Mucosa of descending colon (tissue), 3 donors: ENCODE results near the gene SCN1A. TPM values are rescaled to one million over a fixed set of nuclear protein-coding genes. Genes with fewer than 3 reads are reported as not detected.
"Not testable (repeated sequence)": the region's sequence is repeated elsewhere in the genome, so short reads cannot be mapped to it uniquely, and the experiment has no call there.

Experiments
- ATAC-seq: fragments of 200-7000 bp; cut with Tn5 transposase; one replicate; pipeline ENCODE4 v1.9.1; 2020; ENCODE audit warnings: mild to moderate bottlenecking, moderate library complexity
- DNase-seq, 3 donors: peaks; one replicate each; pipeline ENCODE4 v3.0.0-alpha.2; 2020
- H3K36me3 ChIP-seq: fragments of 200-600 bp; one replicate; pipeline ENCODE4 v1.8.0; 2021; ENCODE audit warnings: low read depth, mild to moderate bottlenecking
- H3K4me1 ChIP-seq: fragments of 200-600 bp; one replicate; pipeline ENCODE4 v1.8.0; 2021; ENCODE audit warnings: low read depth, mild to moderate bottlenecking
- H3K4me3 ChIP-seq: fragments of 200-600 bp; one replicate; pipeline ENCODE4 v1.8.0; 2021; ENCODE audit warnings: mild to moderate bottlenecking
- H3K9me3 ChIP-seq: fragments of 200-600 bp; one replicate; pipeline ENCODE4 v1.8.0; 2021; ENCODE audit warnings: mild to moderate bottlenecking
- CTCF ChIP-seq: fragments of 200-600 bp; IDR thresholded peaks from one replicate; pipeline ENCODE4 v1.8.0; 2022; ENCODE audit warnings: antibody characterized with exemption, mild to moderate bottlenecking
- intact Hi-C, 2 donors: fragments of 100-400 bp; cut with DNase I in 1 of 2; cut with micrococcal nuclease in 1 of 2; formaldehyde crosslinking; loops; one replicate each; pipeline versions ENCODE4 v1.11.0 to v1.11.1; 2022; cut with DNase I, micrococcal nuclease
- total RNA-seq, 3 donors: library from RNA; stranded (reverse); fragmentation: NEBNext Ultra II Directional in 2 of 3; extraction: Animal tissue kit (Norgen Biotek cat#: 25700) in 2 of 3; gene quantifications; one replicate each; pipeline versions ENCODE4 v1.2.1 to v1.2.4, GENCODE V29; 2021 to 2023
- donor health status: DM: no; HTN: no; CAD: no; lungs with moderate emphysema.
- donor health status: DM: no; HTN: no; CAD: no.
- donor health status: DM: no; HTN: yes; CAD: no.

The SCN1A gene
- total RNA-seq, 3 donors from 2014 or later, result 0.82 TPM; not detected in 2

DNA sequence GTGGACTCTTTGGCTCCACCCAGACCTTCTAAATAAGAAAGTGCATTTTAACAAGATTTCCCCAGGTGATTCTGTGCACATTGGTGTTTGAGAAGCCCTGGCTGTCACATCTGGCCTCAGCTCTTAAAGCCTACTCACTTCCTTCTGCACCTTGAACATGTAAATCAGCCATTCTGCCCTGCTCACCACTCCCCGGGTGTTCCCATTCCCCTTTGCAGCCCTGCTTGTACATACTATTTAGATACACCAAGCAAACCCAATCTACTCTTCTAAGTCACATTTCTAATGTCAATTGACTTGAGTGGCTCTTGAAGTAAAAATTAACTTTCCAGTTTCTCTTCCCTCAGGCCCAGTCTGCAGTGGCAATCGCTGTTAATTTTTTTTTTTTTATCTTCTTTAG lies 13.1 kb upstream of the SCN1A start:
- no peak for DNase-seq
- Histone ChIP-seq H3K4me3 (no peak overlapping the region), H3K4me1 (no peaks in the 10 kb centered on the region), H3K36me3 (no peaks in the 10 kb centered on the region), H3K9me3 (no peaks in the 10 kb centered on the region)
- no peak for ATAC-seq
- no peak for TF ChIP-seq CTCF
- intact Hi-C loops, result no loop called here

GRCh38 chr2:166140475-166140874 lies 12.7 kb upstream of the SCN1A start:
- no peak for ATAC-seq
- no peak for TF ChIP-seq CTCF
- Histone ChIP-seq H3K4me3 (no peak overlapping the region), H3K9me3 (no peaks in the 10 kb centered on the region), H3K36me3 (no peaks in the 10 kb centered on the region), H3K4me1 (no peaks in the 10 kb centered on the region)
- intact Hi-C loops, result no loop called here
- no peak for DNase-seq

GRCh38 chr2:166139479-166139878 lies 11.7 kb upstream of the SCN1A start:
- intact Hi-C loops, DNase-seq, H3K9me3 ChIP-seq, H3K4me1 ChIP-seq, ATAC-seq, H3K36me3 ChIP-seq, H3K4me3 ChIP-seq: not testable (repeated sequence)

DNA sequence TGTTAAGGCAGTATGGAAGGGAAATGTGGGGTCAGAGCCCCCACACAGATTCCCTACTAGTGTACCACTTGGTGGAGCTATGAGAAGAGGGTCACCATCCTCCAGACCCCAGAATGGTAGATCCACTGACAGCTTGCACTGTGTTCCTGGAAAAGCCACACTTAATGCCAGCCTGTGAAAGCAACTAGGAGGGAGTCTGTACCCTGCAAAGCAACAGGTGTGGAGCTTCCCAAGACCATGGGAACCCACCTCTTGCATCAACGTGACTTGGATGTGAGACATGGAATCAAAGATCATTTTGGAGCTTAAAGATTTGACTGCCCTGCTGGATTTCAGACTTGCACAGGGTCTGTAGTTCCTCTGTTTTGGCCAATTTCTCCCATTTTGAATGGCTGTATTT lies 10.8 kb upstream of the SCN1A start:
- no peak for ATAC-seq
- no peak for TF ChIP-seq CTCF
- intact Hi-C loops, result no loop called here
- no peak for DNase-seq
- no peak overlapping the region for H3K4me3 ChIP-seq
- H3K36me3 ChIP-seq, result no peaks in the 10 kb centered on the region
- H3K4me1 ChIP-seq, result no peaks in the 10 kb centered on the region
- no peaks in the 10 kb centered on the region for H3K9me3 ChIP-seq

GRCh38 chr2:166138144-166138543 lies 10.3 kb upstream of the SCN1A start:
- TF ChIP-seq CTCF, result no peak
- Histone ChIP-seq H3K36me3 (no peaks in the 10 kb centered on the region), H3K9me3 (no peaks in the 10 kb centered on the region), H3K4me3 (no peak overlapping the region), H3K4me1 (no peaks in the 10 kb centered on the region)
- DNase-seq (no peak), ATAC-seq (no peak)
- intact Hi-C loops, result no loop called here

DNA sequence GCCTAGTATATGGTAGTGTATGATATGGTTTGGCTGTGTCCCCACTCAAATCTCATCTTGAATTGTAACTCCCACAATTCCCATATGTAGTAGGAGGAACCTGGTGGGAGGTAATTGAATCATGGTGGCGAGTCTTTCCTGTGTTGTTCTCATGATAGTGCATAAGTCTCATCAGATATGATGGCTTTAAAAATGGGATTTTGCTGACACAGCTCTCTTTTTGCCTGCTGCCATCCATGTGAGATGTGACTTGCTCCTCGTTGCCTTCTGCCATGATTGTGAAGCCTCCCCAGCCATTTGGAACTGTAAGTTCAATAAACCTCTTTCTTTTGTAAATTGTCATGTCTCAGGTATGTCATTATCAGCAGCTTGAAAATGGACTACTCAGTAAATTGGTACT lies 9.5 kb upstream of the SCN1A start:
- ATAC-seq (no peak), DNase-seq (no peak)
- no peaks in the 10 kb centered on the region for H3K9me3 ChIP-seq
- no peak overlapping the region for H3K4me3 ChIP-seq
- H3K4me1 ChIP-seq, result no peaks in the 10 kb centered on the region
- intact Hi-C loops, result no loop called here
- no peak for TF ChIP-seq CTCF
- no peaks in the 10 kb centered on the region for H3K36me3 ChIP-seq
